BE2C (cell line): ENCODE data around the gene MARS1.

Experiments used
- DNase-seq: peaks from one replicate; pipeline ENCODE4 v3.0.0-alpha.2; 2020
- H3K27me3 ChIP-seq: fragments of 250-450 bp; sonication (Bioruptor Pico); 2 replicates; pipeline ENCODE4 v1.5.1; 2020; ENCODE audit warnings: mild to moderate bottlenecking
- H3K36me3 ChIP-seq: fragments of 250-450 bp; sonication (Bioruptor Pico); 2 replicates; pipeline ENCODE4 v1.5.1; 2020; ENCODE audit warnings: mild to moderate bottlenecking
- H3K4me1 ChIP-seq: fragments of 250-450 bp; sonication (Bioruptor Pico); 2 replicates; pipeline ENCODE4 v1.5.1; 2020
- H3K4me3 ChIP-seq: 2 replicates; pipeline ENCODE4 v1.5.1; 2011; ENCODE audit warnings: low read depth, low read length
- H3K9me3 ChIP-seq: fragments of 250-450 bp; sonication (Bioruptor Pico); 2 replicates; pipeline ENCODE4 v1.5.1; 2020
- CTCF ChIP-seq: IDR thresholded peaks from 2 replicates; pipeline ENCODE4 v1.5.1; 2012; ENCODE audit warnings: mild to moderate bottlenecking, low read depth, low read length

Gene MARS1

GRCh38 chr12:57533108-57533507, 45.2 kb downstream of the MARS1 start:
- Histone ChIP-seq H3K4me3 (no peak overlapping the region), H3K36me3 (peaks cover 63% of the 10 kb centered on the region), H3K27me3 (no peaks in the 10 kb centered on the region), H3K4me1 (no peaks in the 10 kb centered on the region), H3K9me3 (no peaks in the 10 kb centered on the region)
- no peak for TF ChIP-seq CTCF
- DNase-seq = no peak

GRCh38 chr12:57534250-57534649, 46.4 kb downstream of the MARS1 start:
- no peaks in the 10 kb centered on the region for H3K27me3 ChIP-seq
- H3K4me1 ChIP-seq = no peaks in the 10 kb centered on the region
- no peak for TF ChIP-seq CTCF
- H3K9me3 ChIP-seq = no peaks in the 10 kb centered on the region
- no peak overlapping the region for H3K4me3 ChIP-seq
- no peak for DNase-seq
- H3K36me3 ChIP-seq = peaks cover 54% of the 10 kb centered on the region

DNA sequence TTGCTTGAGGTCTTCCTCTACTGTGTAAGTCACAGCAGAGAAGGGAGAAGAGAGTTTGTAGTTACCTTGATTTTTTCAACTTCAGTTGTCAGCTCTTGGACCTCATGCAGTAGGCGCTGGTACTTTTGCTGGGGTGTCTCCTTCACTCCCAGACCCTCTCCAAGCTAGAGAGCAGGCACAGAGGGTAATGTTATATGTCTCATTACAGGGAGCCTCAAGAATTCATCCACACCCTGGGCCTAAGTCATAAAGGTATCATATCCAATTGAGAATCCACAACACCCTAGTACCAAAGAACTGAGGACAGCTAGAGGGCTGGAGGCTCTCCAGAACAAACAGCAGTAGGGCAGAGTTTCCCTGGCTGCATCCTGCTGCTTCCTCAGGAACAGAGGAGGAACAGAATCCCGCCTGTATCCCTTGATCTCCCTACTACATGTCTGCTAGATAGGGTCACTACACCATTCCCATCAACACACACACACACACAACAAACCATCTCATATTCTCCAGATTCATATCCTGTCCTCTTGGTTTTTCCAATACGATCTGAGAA, 47.2 kb downstream of the MARS1 start:
- no peaks in the 10 kb centered on the region for H3K27me3 ChIP-seq
- H3K4me1 ChIP-seq = no peaks in the 10 kb centered on the region
- no peak overlapping the region for H3K4me3 ChIP-seq
- H3K9me3 ChIP-seq = no peaks in the 10 kb centered on the region
- TF ChIP-seq CTCF = no peak
- no peak for DNase-seq
- peaks cover 47% of the 10 kb centered on the region for H3K36me3 ChIP-seq

- DNase-seq = no peak
- Histone ChIP-seq H3K4me3 (no peak overlapping the region), H3K27me3 (no peaks in the 10 kb centered on the region), H3K4me1 (no peaks in the 10 kb centered on the region), H3K36me3 (peaks cover 38% of the 10 kb centered on the region), H3K9me3 (no peaks in the 10 kb centered on the region)
- no peak for TF ChIP-seq CTCF
Measured at GRCh38 chr12:57535764-57536596, 48.1 kb downstream of the MARS1 start.

DNA sequence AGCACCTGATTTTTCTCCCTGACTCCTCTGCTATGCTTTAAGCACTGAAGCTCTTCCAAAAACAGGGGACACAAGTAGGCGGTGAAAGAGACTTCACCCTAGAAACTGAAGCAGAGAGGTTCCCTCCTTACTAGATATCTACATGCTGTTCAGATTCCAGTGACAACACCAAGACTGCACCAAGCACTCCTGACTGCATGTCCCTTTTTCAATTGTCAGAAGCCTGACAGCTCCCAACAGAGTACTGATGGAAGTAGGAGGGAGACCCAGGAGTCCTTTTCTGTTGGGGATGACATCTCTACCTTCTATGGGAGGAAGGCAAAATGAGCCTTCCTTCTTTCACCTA, 48.7 kb downstream of the MARS1 start:
- no peak for DNase-seq
- no peaks in the 10 kb centered on the region for H3K4me1 ChIP-seq
- peaks cover 39% of the 10 kb centered on the region for H3K36me3 ChIP-seq
- no peak overlapping the region for H3K4me3 ChIP-seq
- H3K9me3 ChIP-seq = no peaks in the 10 kb centered on the region
- H3K27me3 ChIP-seq = no peaks in the 10 kb centered on the region
- TF ChIP-seq CTCF = no peak

GRCh38 chr12:57539134-57539768, 51.4 kb downstream of the MARS1 start:
- no peaks in the 10 kb centered on the region for H3K4me1 ChIP-seq
- no peak for DNase-seq
- H3K27me3 ChIP-seq = no peaks in the 10 kb centered on the region
- no peak overlapping the region for H3K4me3 ChIP-seq
- no peak for TF ChIP-seq CTCF
- H3K9me3 ChIP-seq = no peaks in the 10 kb centered on the region
- H3K36me3 ChIP-seq = peaks cover 16% of the 10 kb centered on the region
